ENCODE measurements around the gene AGRP. TPM values are rescaled to one million over a fixed set of nuclear protein-coding genes. Genes with fewer than 3 reads are reported as not detected.

AGRP gene
- total RNA-seq, 1 experiment from 2014 or later = not detected

DNA sequence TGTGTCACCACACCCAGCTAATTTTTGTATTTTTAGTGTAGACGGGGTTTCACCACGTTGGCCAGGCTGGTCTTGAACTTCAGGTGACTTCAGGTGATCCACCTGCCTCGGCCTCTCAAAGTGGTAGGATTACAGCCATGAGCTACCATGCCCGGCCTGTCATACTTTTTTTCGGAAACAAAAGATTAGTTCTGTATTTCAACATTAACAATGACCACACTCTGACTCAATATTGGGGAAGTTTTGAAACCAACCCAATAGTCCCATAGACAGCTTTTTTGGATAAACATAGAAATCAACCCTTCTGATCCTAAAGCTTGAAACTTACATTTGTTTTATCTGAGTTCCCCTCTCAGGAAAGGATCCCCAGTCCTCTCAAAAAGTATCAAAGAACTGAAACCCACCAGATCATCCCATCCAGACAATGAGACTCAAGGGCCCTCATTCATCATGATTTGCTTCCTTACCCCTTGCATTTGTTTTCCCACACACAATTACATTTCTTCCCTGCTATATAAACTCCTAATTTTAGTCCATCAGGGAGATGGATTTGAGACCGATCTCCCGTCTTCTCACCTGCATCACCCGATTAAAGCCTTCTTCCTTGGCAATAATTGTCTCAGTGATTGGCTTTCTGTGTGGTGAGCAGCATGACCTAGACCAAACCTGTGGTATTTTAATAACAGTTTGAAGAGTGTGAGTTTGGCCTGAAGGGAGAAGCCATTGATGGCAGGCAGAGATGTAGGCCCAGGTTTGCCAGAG is 7.2 kb upstream of the AGRP start:
- H3K23me2 ChIP-seq (ENCODE audit: insufficient read length, low read depth, low read length, poor library complexity, severe bottlenecking) = no peaks in the 10 kb centered on the region
- no peaks in the 10 kb centered on the region for H3K79me1 ChIP-seq (ENCODE audit: insufficient read depth, low read depth, low read length, poor library complexity, severe bottlenecking)
- H3K18ac ChIP-seq (ENCODE audit: insufficient read length, low read depth, low read length) = no peak overlapping the region
- no peak overlapping the region for H3K27ac ChIP-seq (ENCODE audit: insufficient read length, low read depth, low read length)
- Mint-ChIP-seq H3K36me3 (ENCODE audit: insufficient read depth in 1 of 3, low read depth in 3 of 3) (peaks cover 0 to 2% (median 0%) of the 10 kb centered on the region in 3 experiments; a peak in 2 of 7 replicates), H3K27me3 (ENCODE audit: low read depth) (peaks cover 97% of the 10 kb centered on the region), H3K4me1 (peaks cover 10 to 16% of the 10 kb centered on the region in 2 experiments), H3K9me3 (peaks cover 6 to 13% of the 10 kb centered on the region in 2 experiments; a peak in 4 of 5 replicates), H3K4me3 (no peak overlapping the region), H3K27ac (no peak overlapping the region)
- peaks cover 7% of the 10 kb centered on the region for H3K9me3 ChIP-seq (ENCODE audit: control insufficient read depth, low read depth, low read length)
- H2BK15ac ChIP-seq (ENCODE audit: low read depth, low read length) = no peak overlapping the region
- no peak overlapping the region for H4K5ac ChIP-seq (ENCODE audit: insufficient read length, low read depth, low read length)
- no peak overlapping the region for H3K4me2 ChIP-seq (ENCODE audit: insufficient read depth, insufficient read length, low read length)
- H3K79me2 ChIP-seq (ENCODE audit: insufficient read depth, low read length) = no peaks in the 10 kb centered on the region
- no peak overlapping the region for H2BK5ac ChIP-seq (ENCODE audit: insufficient read length, low read length)
- no CpG with 5 or more reads among the region's 8 CpGs for WGBS (ENCODE audit: extremely low coverage, insufficient read length, low lambda C conversion rate)
- H3K27me3 ChIP-seq (ENCODE audit: insufficient read depth, low read length) = peaks cover 51% of the 10 kb centered on the region
- H2BK20ac ChIP-seq (ENCODE audit: low read depth, low read length, poor library complexity, severe bottlenecking) = no peak overlapping the region
- no peak overlapping the region for H3T11ph ChIP-seq (ENCODE audit: low read length)
- no peak overlapping the region for H3K14ac ChIP-seq (ENCODE audit: insufficient read depth, low read length)
- H2BK12ac ChIP-seq (ENCODE audit: insufficient read length, low read depth, low read length) = no peak overlapping the region
- no peak overlapping the region for H4K91ac ChIP-seq (ENCODE audit: insufficient read length, low read depth, low read length)
- H4K20me1 ChIP-seq (ENCODE audit: control insufficient read depth, insufficient read depth, insufficient read length) = no peaks in the 10 kb centered on the region
- no peak overlapping the region for H3K56ac ChIP-seq (ENCODE audit: insufficient read length, low read depth, low read length)
- no peak overlapping the region for H2AFZ ChIP-seq (ENCODE audit: low read length)
- TF ChIP-seq, protein P1, sequence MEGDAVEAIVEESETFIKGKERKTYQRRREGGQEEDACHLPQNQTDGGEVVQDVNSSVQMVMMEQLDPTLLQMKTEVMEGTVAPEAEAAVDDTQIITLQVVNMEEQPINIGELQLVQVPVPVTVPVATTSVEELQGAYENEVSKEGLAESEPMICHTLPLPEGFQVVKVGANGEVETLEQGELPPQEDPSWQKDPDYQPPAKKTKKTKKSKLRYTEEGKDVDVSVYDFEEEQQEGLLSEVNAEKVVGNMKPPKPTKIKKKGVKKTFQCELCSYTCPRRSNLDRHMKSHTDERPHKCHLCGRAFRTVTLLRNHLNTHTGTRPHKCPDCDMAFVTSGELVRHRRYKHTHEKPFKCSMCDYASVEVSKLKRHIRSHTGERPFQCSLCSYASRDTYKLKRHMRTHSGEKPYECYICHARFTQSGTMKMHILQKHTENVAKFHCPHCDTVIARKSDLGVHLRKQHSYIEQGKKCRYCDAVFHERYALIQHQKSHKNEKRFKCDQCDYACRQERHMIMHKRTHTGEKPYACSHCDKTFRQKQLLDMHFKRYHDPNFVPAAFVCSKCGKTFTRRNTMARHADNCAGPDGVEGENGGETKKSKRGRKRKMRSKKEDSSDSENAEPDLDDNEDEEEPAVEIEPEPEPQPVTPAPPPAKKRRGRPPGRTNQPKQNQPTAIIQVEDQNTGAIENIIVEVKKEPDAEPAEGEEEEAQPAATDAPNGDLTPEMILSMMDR (conservative IDR thresholded peaks at IDR 0.05) = no peak
- H2BK120ac ChIP-seq (ENCODE audit: low read depth, low read length, poor library complexity, severe bottlenecking) = no peak overlapping the region
- DNase-seq = no peak
- no peaks in the 10 kb centered on the region for H3K4me1 ChIP-seq (ENCODE audit: insufficient read depth, low read length)
- no peak overlapping the region for H4K8ac ChIP-seq (replicated peaks; ENCODE audit: insufficient read length, low read depth, low read length)
- H3K9ac ChIP-seq (ENCODE audit: extremely low read depth, insufficient read length, low read length) = no peak overlapping the region
- no peak overlapping the region for H3K4ac ChIP-seq (ENCODE audit: low read depth, low read length)
- no peak overlapping the region for H2AK5ac ChIP-seq (ENCODE audit: insufficient read length, low read length)
- no peak overlapping the region for H3K23ac ChIP-seq (ENCODE audit: insufficient read length, low read depth, low read length)
